ENCODE results near the gene ERCC1.
"Not testable (repeated sequence)": the region's sequence is repeated elsewhere in the genome, so short reads cannot be mapped to it uniquely, and the experiment has no call there.

Gene ERCC1

GRCh38 chr19:45451850-45452387, 28.2 kb upstream of the ERCC1 start:
- no peak for DNase-seq

- DNase-seq: no peak
Measured at GRCh38 chr19:45451131-45451849, 27.6 kb upstream of the ERCC1 start.

- DNase-seq: no peak
Measured at GRCh38 chr19:45450012-45450333, 26.3 kb upstream of the ERCC1 start.

GRCh38 chr19:45448887-45449299, 25.2 kb upstream of the ERCC1 start:
- no peak for DNase-seq

- no peak for DNase-seq
Measured at GRCh38 chr19:45448425-45448756, 24.7 kb upstream of the ERCC1 start.

- no peak for DNase-seq
Measured at GRCh38 chr19:45446944-45447343, 23.2 kb upstream of the ERCC1 start.

- no peak for DNase-seq
Measured at GRCh38 chr19:45446295-45446694, 22.6 kb upstream of the ERCC1 start.

GRCh38 chr19:45445139-45445538, 21.4 kb upstream of the ERCC1 start:
- DNase-seq: no peak

- peak; percentile 89 for DNase-seq
Measured at GRCh38 chr19:45444318-45445041, 20.8 kb upstream of the ERCC1 start.

- DNase-seq: peak; percentile 91
Measured at GRCh38 chr19:45443462-45444317, 20.0 kb upstream of the ERCC1 start.

GRCh38 chr19:45442778-45443461, 19.2 kb upstream of the ERCC1 start:
- DNase-seq: peak; percentile 82

GRCh38 chr19:45442408-45442777, 18.7 kb upstream of the ERCC1 start:
- DNase-seq: no peak

GRCh38 chr19:45440873-45441654, 17.3 kb upstream of the ERCC1 start:
- DNase-seq: peak; percentile 45

GRCh38 chr19:45440259-45440638, 16.5 kb upstream of the ERCC1 start:
- DNase-seq: peak; percentile 52

- peak; percentile 96 for DNase-seq
Measured at GRCh38 chr19:45439569-45440258, 16.0 kb upstream of the ERCC1 start.

GRCh38 chr19:45439190-45439568, 15.5 kb upstream of the ERCC1 start:
- DNase-seq: no peak

GRCh38 chr19:45437328-45437727, 13.6 kb upstream of the ERCC1 start:
- no peak for DNase-seq

- not testable (repeated sequence) for DNase-seq
Measured at GRCh38 chr19:45432543-45432942, 8.8 kb upstream of the ERCC1 start.

GRCh38 chr19:45431008-45431407, 7.3 kb upstream of the ERCC1 start:
- DNase-seq: not testable (repeated sequence)

GRCh38 chr19:45429896-45430295, 6.2 kb upstream of the ERCC1 start:
- not testable (repeated sequence) for DNase-seq

All from retina (tissue), 1 donor.